Islet precursor cell (in vitro differentiated cells): ENCODE data around the gene DEAF1.

Experiments
- DNase-seq: peaks from one replicate; pipeline ENCODE4 v3.0.0-alpha.2; 2018

Gene DEAF1

GRCh38 chr11:608791-609251 lies 86.2 kb downstream of the DEAF1 start:
- DNase-seq: no peak

- no peak for DNase-seq
Measured at GRCh38 chr11:607971-608659, 86.9 kb downstream of the DEAF1 start.

- no peak for DNase-seq
Measured at GRCh38 chr11:607020-607780, 87.8 kb downstream of the DEAF1 start.

GRCh38 chr11:606245-606644 lies 88.8 kb downstream of the DEAF1 start:
- no peak for DNase-seq

GRCh38 chr11:605286-606129 lies 89.5 kb downstream of the DEAF1 start:
- DNase-seq: no peak

- no peak for DNase-seq
Measured at GRCh38 chr11:603154-603553, 91.9 kb downstream of the DEAF1 start.

GRCh38 chr11:601573-602245 lies 93.3 kb downstream of the DEAF1 start:
- no peak for DNase-seq

GRCh38 chr11:598005-598680 lies 96.9 kb downstream of the DEAF1 start:
- DNase-seq: no peak

- DNase-seq: no peak
Measured at GRCh38 chr11:597166-597725, 97.8 kb downstream of the DEAF1 start.

- DNase-seq: no peak
Measured at GRCh38 chr11:596374-596773, 98.6 kb downstream of the DEAF1 start.

GRCh38 chr11:595400-595799 lies 99.6 kb downstream of the DEAF1 start:
- DNase-seq: no peak
